Muscle of leg (tissue), 11 donors: Measurements from ENCODE around the gene GLTP. TPM values are rescaled to one million over a fixed set of nuclear protein-coding genes. Genes with fewer than 3 reads are reported as not detected.

Experiments used
- DNase-seq: peaks from one replicate; pipeline ENCODE4 v3.0.0; 2013
- H3K27ac ChIP-seq: one replicate; pipeline ENCODE4 v1.5.1; 2013; ENCODE audit warnings: mild to moderate bottlenecking, low read length, control low read depth
- H3K27me3 ChIP-seq: one replicate; pipeline ENCODE4 v1.6.1; 2013; ENCODE audit warnings: low read length; ENCODE audit not compliant: control insufficient read depth, insufficient read depth
- H3K36me3 ChIP-seq: one replicate; pipeline ENCODE4 v1.6.1; 2013; ENCODE audit warnings: low read length; ENCODE audit not compliant: control insufficient read depth, insufficient read depth
- H3K4me1 ChIP-seq: one replicate; pipeline ENCODE4 v1.6.1; 2013; ENCODE audit warnings: low read length; ENCODE audit not compliant: control insufficient read depth, insufficient read depth
- H3K4me3 ChIP-seq: one replicate; pipeline ENCODE4 v1.5.1; 2013; ENCODE audit warnings: low read length, control low read depth
- H3K9me3 ChIP-seq: replicated peaks from 2 replicates; pipeline ENCODE4 v1.6.1; 2013; ENCODE audit warnings: low read depth, low read length; ENCODE audit not compliant: control insufficient read depth
- WGBS: methylation state at CpG from one replicate; pipeline ENCODE4 v1.1.5; 2013; ENCODE audit warnings: missing lambda C conversion rate; ENCODE audit not compliant: insufficient coverage; 5-methylcytosine and 5-hydroxymethylcytosine counted together
- polyA plus RNA-seq, 8 donors: library from polyadenylated mRNA; unstranded; fragments of 120-200 nt; gene quantifications; one replicate each; pipeline versions ENCODE4 v1.2.1 to v1.2.3, GENCODE V29; 2013; ENCODE audit warnings: inconsistent platforms in 1 of 8, low replicate concordance in 1 of 8; ENCODE audit not compliant: insufficient read length in 8 of 8, insufficient read depth in 1 of 8
- total RNA-seq: library from RNA; stranded (reverse); fragments of 120-200 nt; gene quantifications from one replicate; pipeline ENCODE4 v1.2.4, GENCODE V29; 2013

The GLTP gene
- total and polyA plus RNA-seq, 9 donors, result 17.9 to 34.2 (median 22.4) TPM

GRCh38 chr12:109804820-109805761 is 75.2 kb downstream of the GLTP start:
- peak; percentile 60 for DNase-seq
- Histone ChIP-seq H3K27me3 (no peaks in the 10 kb centered on the region), H3K36me3 (no peaks in the 10 kb centered on the region), H3K4me1 (no peaks in the 10 kb centered on the region), H3K4me3 (no peak overlapping the region), H3K27ac (no peak overlapping the region), H3K9me3 (no peaks in the 10 kb centered on the region)
- WGBS, result 42% methylated on average over 10 of the region's 12 CpGs

- DNase-seq, result no peak
- no CpG with 5 or more reads among the region's 3 CpGs for WGBS
- Histone ChIP-seq H3K27me3 (no peaks in the 10 kb centered on the region), H3K4me3 (no peak overlapping the region), H3K4me1 (no peaks in the 10 kb centered on the region), H3K27ac (no peak overlapping the region), H3K9me3 (no peaks in the 10 kb centered on the region), H3K36me3 (no peaks in the 10 kb centered on the region)
Observed at GRCh38 chr12:109803678-109804077, 76.7 kb downstream of the GLTP start.

DNA sequence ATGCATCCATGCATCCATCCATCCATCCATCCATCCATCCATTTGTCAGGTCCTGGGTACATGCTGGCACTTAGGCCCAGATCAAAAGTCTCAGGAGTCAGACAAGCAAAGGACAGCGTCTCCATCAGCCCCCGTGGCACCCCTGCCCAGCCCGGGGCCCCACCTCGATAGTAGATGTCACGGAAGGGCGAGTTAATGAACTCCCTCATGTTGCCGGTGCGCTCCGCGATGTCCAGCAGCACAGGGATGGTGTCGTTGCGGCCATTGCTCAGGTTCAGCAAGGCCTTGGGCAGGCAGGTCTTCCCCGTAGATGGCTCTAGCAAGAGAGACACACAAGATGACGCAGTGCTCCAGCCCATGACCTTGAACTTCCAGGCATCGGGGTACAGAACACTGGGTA is 77.5 kb downstream of the GLTP start:
- 91% methylated on average over 15 of the region's 15 CpGs for WGBS
- H3K27me3 ChIP-seq, result no peaks in the 10 kb centered on the region
- H3K9me3 ChIP-seq, result no peaks in the 10 kb centered on the region
- no peaks in the 10 kb centered on the region for H3K36me3 ChIP-seq
- H3K27ac ChIP-seq, result no peak overlapping the region
- no peak for DNase-seq
- no peak overlapping the region for H3K4me3 ChIP-seq
- H3K4me1 ChIP-seq, result no peaks in the 10 kb centered on the region

Other genes starting within 250 kb of the GLTP start
- gene FAM222A, start 166.7 kb downstream of the GLTP start, total RNA-seq, result 4.7 TPM
- 1 to 10 TPM; 5.0 to 9.3 (median 6.3) TPM for gene FAM222A, start 166.7 kb downstream of the GLTP start, polyA plus RNA-seq
- gene TRPV4, start 47.1 kb downstream of the GLTP start, total RNA-seq, result 0.13 TPM
- gene TRPV4, start 47.1 kb downstream of the GLTP start, polyA plus RNA-seq, result 1 to 10 TPM in 4 of 8 donors, under 1 TPM in 4; 0.63 to 3.3 (median 1.0) TPM
- 9.9 TPM for gene TCHP, start 19.7 kb upstream of the GLTP start, total RNA-seq
- gene TCHP, start 19.7 kb upstream of the GLTP start, polyA plus RNA-seq, result 10 to 100 TPM; 21.0 to 27.0 (median 24.0) TPM
- 37.1 TPM for gene GIT2, start 115.8 kb upstream of the GLTP start, total RNA-seq
- gene GIT2, start 115.8 kb upstream of the GLTP start, polyA plus RNA-seq, result 10 to 100 TPM; 40.2 to 63.0 (median 47.3) TPM
- 48.6 TPM for gene ANKRD13A, start 118.9 kb upstream of the GLTP start, total RNA-seq
- 10 to 100 TPM; 34.5 to 56.2 (median 39.9) TPM for gene ANKRD13A, start 118.9 kb upstream of the GLTP start, polyA plus RNA-seq
- 26.3 TPM for gene C12orf76, start 168.0 kb upstream of the GLTP start, total RNA-seq
- gene C12orf76, start 168.0 kb upstream of the GLTP start, polyA plus RNA-seq, result 10 to 100 TPM; 18.8 to 30.2 (median 23.9) TPM
- gene IFT81, start 243.8 kb upstream of the GLTP start, total RNA-seq, result 17.3 TPM
- 10 to 100 TPM; 14.0 to 19.9 (median 18.0) TPM for gene IFT81, start 243.8 kb upstream of the GLTP start, polyA plus RNA-seq